ENCODE results near the gene CYBRD1.

The CYBRD1 gene

DNA sequence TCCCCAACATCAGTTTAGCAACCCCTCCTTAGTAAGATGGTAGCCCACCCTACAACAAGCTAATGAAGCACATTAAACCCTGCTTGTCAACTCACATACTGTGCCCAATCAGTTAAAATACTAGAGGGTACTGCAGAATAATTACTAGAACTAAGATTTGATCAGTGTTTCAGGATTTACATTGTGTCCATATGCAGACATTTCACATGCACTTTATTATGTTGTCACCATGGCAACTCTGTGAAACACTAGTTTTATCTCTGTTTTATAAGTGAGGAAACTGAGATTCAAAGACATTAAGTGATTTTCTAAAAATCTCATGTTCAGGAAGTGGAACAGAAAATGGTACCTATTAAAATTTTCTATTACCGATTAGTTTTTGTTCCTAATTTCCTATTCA, 61.7 kb downstream of the CYBRD1 start:
- FAIRE-seq: no peak
- no peak for DNase-seq (ENCODE audit: insufficient read length, low spot score)
- TF ChIP-seq POLR2A (IDR thresholded peaks at IDR 0.05; ENCODE audit: low read depth, low read length): no peak

DNA sequence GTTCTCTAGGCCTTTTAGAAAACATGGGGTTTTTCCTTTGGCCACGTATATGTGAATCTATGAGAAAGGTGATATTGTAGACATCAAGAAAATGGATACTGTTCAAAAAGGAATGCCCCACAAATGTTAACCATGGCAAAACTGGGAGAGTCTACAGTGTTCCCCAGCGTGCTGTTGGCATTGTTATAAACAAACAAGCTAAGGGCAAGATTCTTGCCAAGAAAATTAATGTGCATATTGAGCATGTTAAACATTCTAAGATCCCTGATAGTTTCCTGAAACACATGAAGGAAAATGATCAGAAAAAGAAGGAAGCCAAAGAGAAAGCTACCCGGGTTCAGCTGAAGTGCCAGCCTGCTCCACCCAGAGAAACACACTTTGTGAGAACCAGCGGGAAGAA, 64.9 kb downstream of the CYBRD1 start:
- no peak for FAIRE-seq

DNA sequence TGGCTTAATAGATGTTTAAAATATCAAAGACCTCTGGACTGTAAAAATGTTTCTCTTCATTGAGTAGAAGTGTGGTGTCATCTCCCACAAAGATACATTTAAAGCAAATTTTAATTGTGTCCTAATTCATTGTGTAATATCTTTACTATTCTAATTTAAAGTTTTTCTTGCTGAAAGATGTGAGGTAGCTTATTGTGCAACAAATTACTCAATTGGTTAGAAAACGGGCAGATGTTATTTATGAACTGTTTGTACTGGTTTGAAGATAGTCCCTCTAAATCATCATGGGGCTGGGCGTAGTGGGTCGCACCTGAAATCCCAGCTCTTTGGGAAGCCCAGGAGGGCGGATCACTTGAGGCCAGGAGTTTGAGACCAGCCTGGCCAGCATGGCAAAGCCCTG, 65.3 kb downstream of the CYBRD1 start:
- FAIRE-seq (no peak), DNase-seq (ENCODE audit: insufficient read length, low spot score) (no peak)
- TF ChIP-seq POLR2A (IDR thresholded peaks at IDR 0.05; ENCODE audit: low read depth, low read length): no peak

More for the DNA sequence above, 64.9 kb downstream of the CYBRD1 start:
- TF ChIP-seq POLR2A (IDR thresholded peaks at IDR 0.05; ENCODE audit: low read depth, low read length): no peak
- DNase-seq (ENCODE audit: insufficient read length, low spot score): no peak

DNA sequence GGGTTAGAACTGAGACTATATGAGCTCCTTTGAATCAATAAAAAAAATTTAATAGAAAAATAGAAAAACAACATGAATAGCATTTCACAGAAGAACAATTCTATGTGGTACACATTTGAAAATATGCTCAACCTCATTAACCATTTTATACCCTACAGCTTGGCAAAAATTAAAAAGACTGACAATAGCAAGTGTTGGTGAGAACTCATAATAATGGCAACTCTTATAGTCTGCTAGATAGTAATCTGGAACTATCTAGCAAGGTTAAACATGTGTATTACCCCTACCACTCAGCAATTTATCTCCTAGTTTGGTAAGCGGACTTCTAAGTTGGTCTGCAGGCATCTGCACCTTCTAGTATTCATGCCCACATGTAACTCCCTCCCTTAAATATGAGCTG, 67.8 kb downstream of the CYBRD1 start:
- DNase-seq (ENCODE audit: insufficient read length, low spot score) (no peak), FAIRE-seq (no peak)
- no peak for TF ChIP-seq POLR2A (IDR thresholded peaks at IDR 0.05; ENCODE audit: low read depth, low read length)

DNA sequence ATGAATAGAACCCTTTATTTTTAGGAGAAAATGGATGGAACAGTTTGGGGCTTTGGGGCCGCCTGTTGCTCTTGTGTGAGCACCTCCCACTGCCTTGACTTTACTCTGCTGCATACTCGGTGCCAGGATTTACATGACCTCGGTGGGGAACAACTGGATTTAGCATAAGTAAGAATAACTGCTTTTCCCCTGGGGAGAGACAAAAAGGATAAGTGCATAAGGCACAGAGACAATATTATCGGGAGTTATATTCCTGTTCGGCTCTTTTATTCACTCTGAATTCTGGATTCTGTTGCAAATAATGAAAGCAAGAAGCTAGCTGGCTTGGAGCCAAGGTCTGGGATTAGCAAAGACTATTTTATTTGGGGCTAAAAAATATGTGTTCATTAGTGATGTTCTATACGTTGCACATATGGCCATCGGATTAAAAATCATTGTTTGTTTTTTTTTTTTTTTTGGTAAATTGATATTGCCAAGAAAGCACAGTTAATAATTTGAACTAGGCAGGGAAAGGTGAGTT, 69.8 kb downstream of the CYBRD1 start:
- TF ChIP-seq POLR2A (IDR thresholded peaks at IDR 0.05; ENCODE audit: low read depth, low read length): no peak
- DNase-seq (ENCODE audit: insufficient read length, low spot score) (no peak), FAIRE-seq (no peak)

DNA sequence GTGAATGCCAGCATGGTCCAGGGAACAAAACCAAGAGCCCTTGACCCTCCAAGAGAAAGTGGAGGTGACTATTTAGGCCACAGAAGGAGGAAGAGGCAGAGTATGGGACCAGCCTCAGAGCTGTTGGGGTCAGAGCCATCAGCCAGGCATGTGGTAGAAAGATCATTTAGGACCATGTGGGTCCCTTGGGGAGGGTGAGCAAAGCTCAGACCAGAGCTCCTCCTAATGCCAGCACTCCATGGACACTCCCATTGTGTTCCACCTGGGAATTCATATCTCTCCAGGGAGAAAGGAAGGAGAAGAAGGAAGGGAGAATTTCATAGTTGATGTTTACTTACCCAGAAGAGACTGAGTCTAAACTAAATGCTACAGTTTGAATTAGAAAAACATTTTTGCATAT, 73.2 kb downstream of the CYBRD1 start:
- TF ChIP-seq POLR2A (IDR thresholded peaks at IDR 0.05; ENCODE audit: low read depth, low read length): no peak
- FAIRE-seq (no peak), DNase-seq (ENCODE audit: insufficient read length, low spot score) (no peak)

DNA sequence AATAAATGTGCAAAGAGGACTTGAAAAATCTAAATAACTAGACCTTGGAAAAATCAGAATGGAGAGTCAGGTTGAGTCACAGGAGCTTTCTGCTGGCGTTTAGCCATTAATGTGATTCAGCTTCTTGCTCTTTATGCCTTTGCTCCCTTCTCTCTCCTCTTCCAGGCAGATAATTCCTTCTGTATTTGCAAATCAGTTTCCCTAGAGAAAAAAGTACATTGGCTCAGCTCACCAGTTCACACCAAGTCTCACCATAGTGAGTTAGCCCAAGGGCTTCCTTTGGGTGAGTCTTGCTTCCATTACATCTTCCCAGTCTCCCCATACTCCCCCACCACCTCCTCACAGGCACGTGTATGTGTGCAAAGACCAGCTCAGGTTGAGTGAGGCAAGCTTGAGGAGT, 73.6 kb downstream of the CYBRD1 start:
- DNase-seq (ENCODE audit: insufficient read length, low spot score) (peak; percentile 33), FAIRE-seq (peak; percentile 74)
- no peak for TF ChIP-seq POLR2A (IDR thresholded peaks at IDR 0.05; ENCODE audit: low read depth, low read length)

DNA sequence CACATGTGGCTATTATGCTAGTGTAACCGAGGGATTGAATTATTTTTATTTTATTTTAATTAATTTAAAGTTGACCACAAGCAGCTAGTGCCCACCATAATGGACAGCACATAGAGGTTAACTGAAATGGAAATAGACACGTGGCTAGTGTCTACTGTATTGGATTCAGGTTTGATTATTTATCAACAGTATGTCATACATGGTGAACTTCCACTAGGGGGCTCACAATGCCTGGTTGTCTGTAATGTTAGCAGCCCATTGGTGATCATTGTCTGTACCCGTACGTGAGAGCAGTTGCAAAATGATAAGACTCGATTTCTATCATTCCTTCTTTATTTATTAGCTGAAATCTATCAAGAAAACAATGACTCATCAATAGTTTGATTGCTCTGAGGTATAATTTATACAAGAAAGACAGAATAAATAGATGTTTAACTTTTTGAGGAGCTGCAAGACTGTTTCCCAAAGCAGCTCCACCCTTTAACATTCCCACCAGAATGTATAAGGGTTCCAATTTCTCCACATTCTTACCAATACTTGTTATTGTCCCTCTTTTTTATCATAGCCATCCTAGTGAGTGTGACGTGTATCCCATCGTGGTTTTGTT, 76.5 kb downstream of the CYBRD1 start:
- no peak for TF ChIP-seq POLR2A (IDR thresholded peaks at IDR 0.05; ENCODE audit: low read depth, low read length)
- FAIRE-seq (peak; percentile 93), DNase-seq (ENCODE audit: insufficient read length, low spot score) (peak; percentile 37)

DNA sequence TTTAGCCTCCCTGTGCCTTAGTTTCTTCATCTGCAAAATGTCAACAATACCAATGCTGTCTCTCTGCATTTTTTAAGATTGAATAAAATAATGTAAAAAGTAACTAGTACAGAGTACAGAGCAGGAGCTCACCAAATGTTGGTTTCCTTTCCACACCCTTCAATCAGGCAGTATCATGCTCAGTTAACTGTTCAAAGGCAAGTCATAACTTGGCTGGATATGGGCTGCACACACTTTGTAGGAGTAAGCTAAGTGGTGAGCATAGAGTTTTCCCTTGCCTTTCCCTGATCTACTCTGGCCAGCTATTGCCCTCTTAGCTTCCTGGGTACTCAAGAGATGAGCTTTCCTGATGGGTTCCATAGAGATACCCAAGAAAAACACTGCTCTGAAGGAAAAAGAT, 77.9 kb downstream of the CYBRD1 start:
- TF ChIP-seq POLR2A (IDR thresholded peaks at IDR 0.05; ENCODE audit: low read depth, low read length): no peak
- DNase-seq (ENCODE audit: insufficient read length, low spot score): no peak
- no peak for FAIRE-seq

DNA sequence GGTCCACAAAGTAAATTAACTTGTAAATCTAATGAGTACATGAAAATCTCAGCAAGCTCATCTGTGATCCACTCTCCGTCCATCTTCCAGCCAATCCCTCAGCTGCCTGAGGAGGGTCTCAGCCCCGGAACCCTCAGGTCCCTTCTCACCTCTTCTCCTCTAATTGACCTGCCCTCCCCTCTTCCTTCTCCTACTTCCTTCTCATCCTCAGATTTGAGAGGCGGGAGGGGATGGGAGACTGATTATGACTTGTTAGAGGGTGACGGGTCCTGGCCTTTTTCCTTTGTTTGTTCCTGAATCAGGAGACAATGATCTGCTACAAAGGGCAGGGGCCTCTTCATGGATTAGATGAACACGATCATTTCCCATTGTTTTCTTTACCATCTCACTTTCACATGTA, 80.1 kb downstream of the CYBRD1 start:
- no peak for TF ChIP-seq POLR2A (IDR thresholded peaks at IDR 0.05; ENCODE audit: low read depth, low read length)
- FAIRE-seq: no peak

More for the DNA sequence above, 80.1 kb downstream of the CYBRD1 start:
- no peak for DNase-seq (ENCODE audit: insufficient read length, low spot score)

All from H54 (cell line).